ENCODE measurements around the gene OSTM1. TPM values are rescaled to one million over a fixed set of nuclear protein-coding genes. Genes with fewer than 3 reads are reported as not detected.

The OSTM1 gene
- total RNA-seq, 2 experiments from 2014 or later = 16.3 to 20.9 TPM

DNA sequence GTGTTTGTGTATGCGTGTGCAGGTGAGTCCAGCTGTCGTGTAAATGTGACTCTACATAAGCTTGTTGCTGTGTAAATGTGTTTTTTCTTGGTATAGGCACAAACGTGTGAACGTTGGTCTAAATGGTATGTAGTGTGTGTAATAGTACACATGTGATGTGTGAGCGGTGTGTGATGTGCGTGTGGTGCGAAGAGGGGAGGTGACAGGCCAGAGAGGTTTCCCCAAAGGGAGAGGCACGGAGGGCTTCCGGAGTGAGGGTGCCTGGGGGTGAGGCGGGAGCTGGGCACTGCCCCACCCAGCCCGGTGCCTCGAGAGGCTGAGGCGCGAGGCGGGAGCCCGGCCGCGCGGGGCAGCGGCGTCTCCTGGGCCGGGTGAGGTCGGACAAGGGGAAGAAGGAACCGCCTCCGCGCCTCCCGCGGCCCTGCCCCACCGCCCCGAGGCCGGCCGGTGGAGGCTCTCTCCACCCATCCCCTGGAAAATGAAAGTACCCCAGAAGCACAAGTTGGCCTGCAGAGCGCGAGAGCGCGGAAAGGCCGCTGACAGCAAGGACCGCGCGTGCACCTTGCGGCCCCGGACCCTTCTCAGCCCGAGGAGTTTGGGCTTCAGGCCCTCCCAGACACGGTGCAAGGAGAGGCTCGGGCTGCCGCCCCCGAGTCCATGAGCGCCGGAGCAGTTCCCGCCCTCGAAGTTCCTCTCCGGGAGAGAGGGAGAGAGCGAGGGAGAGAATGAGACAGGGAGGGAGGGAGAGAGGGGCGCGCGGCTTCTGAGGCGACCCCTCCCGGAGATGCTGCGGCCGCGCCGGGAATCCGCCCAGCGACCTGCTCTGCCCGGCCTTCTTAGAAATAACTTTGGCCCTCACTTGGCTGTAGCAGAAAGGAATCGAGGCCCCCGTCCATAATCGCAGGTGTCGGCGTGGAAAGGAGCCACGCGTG is 43.2 kb upstream of the OSTM1 start:
- Histone ChIP-seq H3K27me3 (ENCODE audit: control insufficient read depth in 1 of 2, insufficient read depth in 2 of 2, low read length in 2 of 2) (peaks cover 73 to 97% of the 10 kb centered on the region in 2 experiments), H3K9me3 (ENCODE audit: control insufficient read depth in 1 of 2, insufficient read depth in 1 of 2, low read length in 2 of 2) (peaks cover 0 to 30% of the 10 kb centered on the region in 2 experiments), H3K27ac (ENCODE audit: low read depth in 1 of 2, low read length in 2 of 2) (no peak overlapping the region), H3K36me3 (ENCODE audit: insufficient read depth, low read length) (no peaks in the 10 kb centered on the region), H3K4me1 (ENCODE audit: insufficient read depth, low read length) (peaks cover 64% of the 10 kb centered on the region), H3K4me3 (ENCODE audit: low read length) (peak overlapping the region; percentile 66)
- H3K36me3 Mint-ChIP-seq (ENCODE audit: low read depth) = no peaks in the 10 kb centered on the region
- peaks cover 57% of the 10 kb centered on the region for H3K4me1 Mint-ChIP-seq (ENCODE audit: low read depth)
- CTCF ChIA-PET = no interaction called here
- no peak overlapping the region for H3K27ac Mint-ChIP-seq
- H3K9me3 Mint-ChIP-seq = no peaks in the 10 kb centered on the region
- DNase-seq (peak in 3 of 14 experiments; percentile 22 to 42 (median 39)), ATAC-seq (ENCODE audit: poor library complexity) (peak; percentile 41)
- TF ChIP-seq, protein P1, sequence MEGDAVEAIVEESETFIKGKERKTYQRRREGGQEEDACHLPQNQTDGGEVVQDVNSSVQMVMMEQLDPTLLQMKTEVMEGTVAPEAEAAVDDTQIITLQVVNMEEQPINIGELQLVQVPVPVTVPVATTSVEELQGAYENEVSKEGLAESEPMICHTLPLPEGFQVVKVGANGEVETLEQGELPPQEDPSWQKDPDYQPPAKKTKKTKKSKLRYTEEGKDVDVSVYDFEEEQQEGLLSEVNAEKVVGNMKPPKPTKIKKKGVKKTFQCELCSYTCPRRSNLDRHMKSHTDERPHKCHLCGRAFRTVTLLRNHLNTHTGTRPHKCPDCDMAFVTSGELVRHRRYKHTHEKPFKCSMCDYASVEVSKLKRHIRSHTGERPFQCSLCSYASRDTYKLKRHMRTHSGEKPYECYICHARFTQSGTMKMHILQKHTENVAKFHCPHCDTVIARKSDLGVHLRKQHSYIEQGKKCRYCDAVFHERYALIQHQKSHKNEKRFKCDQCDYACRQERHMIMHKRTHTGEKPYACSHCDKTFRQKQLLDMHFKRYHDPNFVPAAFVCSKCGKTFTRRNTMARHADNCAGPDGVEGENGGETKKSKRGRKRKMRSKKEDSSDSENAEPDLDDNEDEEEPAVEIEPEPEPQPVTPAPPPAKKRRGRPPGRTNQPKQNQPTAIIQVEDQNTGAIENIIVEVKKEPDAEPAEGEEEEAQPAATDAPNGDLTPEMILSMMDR (IDR thresholded peaks at IDR 0.05) = no peak
- intact Hi-C loops (cut with DNase I, micrococcal nuclease) = no loop called here
- POLR2A ChIA-PET = no interaction called here
- H3K27me3 Mint-ChIP-seq = peaks cover 91% of the 10 kb centered on the region
- H3K4me3 Mint-ChIP-seq = peak overlapping the region; percentile 81

DNA sequence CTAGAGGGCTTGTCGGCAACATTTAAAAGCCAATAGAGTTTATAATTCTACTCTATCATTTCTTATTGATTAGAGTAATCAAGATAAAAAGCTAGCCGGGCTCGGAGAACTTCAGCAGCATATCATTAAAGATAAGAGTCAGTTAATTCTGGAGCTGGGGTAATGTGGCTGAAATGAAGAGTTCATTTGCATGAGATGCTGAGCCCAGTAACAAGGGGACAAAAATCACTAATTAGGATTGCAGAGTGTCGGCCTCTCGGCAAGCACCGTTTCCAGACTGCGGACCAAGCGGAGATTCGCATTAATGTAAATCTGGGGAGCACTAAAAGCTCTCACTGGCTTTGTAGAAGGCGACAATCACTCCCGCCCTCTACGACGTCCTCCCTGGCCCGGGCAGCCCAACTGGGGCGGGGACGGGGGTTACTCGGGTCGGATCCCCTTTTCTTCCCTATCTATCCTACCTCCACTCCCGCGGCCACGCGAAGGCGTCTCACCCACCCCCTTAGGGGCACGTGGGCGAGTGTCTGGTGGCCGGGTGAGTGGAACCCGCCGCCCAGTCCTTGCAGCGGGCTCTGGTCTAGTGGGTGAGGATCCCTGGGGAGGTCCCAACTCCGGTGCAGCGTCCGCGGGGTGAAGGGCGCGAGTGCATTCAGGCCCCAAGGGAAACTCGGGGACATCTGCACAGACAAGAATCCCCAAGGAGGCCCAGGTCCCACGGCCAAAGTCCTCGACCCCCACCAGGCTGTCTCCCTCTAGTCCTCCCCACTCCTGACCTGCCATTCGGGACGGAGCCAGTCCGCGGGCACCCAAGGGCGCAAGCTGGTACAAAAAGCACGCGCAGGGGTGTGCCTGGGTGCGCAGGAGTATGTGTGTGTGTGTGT is 42.2 kb upstream of the OSTM1 start:
- H3K4me1 ChIP-seq (ENCODE audit: insufficient read depth, low read length) = peaks cover 64% of the 10 kb centered on the region
- Mint-ChIP-seq H3K4me3 (peak overlapping the region; percentile 81), H3K4me1 (ENCODE audit: low read depth) (peaks cover 53% of the 10 kb centered on the region), H3K9me3 (no peaks in the 10 kb centered on the region), H3K27ac (no peak overlapping the region), H3K27me3 (peaks cover 91% of the 10 kb centered on the region), H3K36me3 (ENCODE audit: low read depth) (no peaks in the 10 kb centered on the region)
- H3K4me3 ChIP-seq (ENCODE audit: low read length) = peak overlapping the region; percentile 66
- TF ChIP-seq, protein P1 (IDR thresholded peaks at IDR 0.05) = no peak
- ChIA-PET CTCF (interaction anchor here (0.6 kb wide), 1 partner anchor 35 kb away, joined by 3 read pairs; no protein-coding TSS in a partner anchor), POLR2A (no interaction called here)
- intact Hi-C loops (cut with DNase I, micrococcal nuclease) = no loop called here
- H3K27me3 ChIP-seq (ENCODE audit: control insufficient read depth in 1 of 2, insufficient read depth in 2 of 2, low read length in 2 of 2) = peaks cover 70 to 95% of the 10 kb centered on the region in 2 experiments
- ATAC-seq (ENCODE audit: poor library complexity) (no peak), DNase-seq (no peak)
- peaks cover 0 to 30% of the 10 kb centered on the region in 2 experiments for H3K9me3 ChIP-seq (ENCODE audit: control insufficient read depth in 1 of 2, insufficient read depth in 1 of 2, low read length in 2 of 2)
- no peaks in the 10 kb centered on the region for H3K36me3 ChIP-seq (ENCODE audit: insufficient read depth, low read length)
- H3K27ac ChIP-seq (ENCODE audit: low read depth in 1 of 2, low read length in 2 of 2) = no peak overlapping the region

DNA sequence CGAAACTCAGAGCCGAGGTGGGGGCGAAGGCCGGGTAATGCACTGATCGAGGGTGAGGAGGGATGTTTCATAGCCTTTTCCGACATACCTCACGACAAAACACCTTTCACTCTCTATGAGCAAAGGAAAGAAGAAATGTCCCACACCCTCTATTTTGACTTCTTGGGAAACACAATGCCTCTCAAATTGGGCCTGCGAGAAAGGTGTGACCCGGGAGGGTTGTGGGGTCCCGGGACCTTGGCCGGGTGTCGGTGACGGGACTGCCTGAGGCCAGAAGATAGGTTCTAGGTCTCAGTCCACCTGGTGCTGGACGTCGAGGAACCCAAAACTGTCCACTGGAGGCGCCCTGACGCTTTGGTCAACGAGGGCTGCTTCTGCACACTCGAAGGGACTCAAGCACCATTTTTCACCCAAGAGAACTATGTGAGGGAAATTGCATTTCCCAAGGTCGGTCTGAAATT is 41.1 kb upstream of the OSTM1 start:
- intact Hi-C loops (cut with DNase I, micrococcal nuclease) = no loop called here
- ChIA-PET CTCF (interaction anchor here (0.8 kb wide), 1 partner anchor 377 kb away, joined by 4 read pairs; no protein-coding TSS in a partner anchor), POLR2A (no interaction called here)
- Histone ChIP-seq H3K27ac (ENCODE audit: low read depth in 1 of 2, low read length in 2 of 2) (no peak overlapping the region), H3K4me3 (ENCODE audit: low read length) (no peak overlapping the region), H3K9me3 (ENCODE audit: control insufficient read depth in 1 of 2, insufficient read depth in 1 of 2, low read length in 2 of 2) (peaks cover 0 to 25% of the 10 kb centered on the region in 2 experiments), H3K36me3 (ENCODE audit: insufficient read depth, low read length) (no peaks in the 10 kb centered on the region), H3K4me1 (ENCODE audit: insufficient read depth, low read length) (peaks cover 64% of the 10 kb centered on the region), H3K27me3 (ENCODE audit: control insufficient read depth in 1 of 2, insufficient read depth in 2 of 2, low read length in 2 of 2) (peaks cover 65 to 95% of the 10 kb centered on the region in 2 experiments)
- Mint-ChIP-seq H3K9me3 (no peaks in the 10 kb centered on the region), H3K4me1 (ENCODE audit: low read depth) (peaks cover 46% of the 10 kb centered on the region), H3K27ac (no peak overlapping the region), H3K4me3 (peak overlapping the region; percentile 63), H3K36me3 (ENCODE audit: low read depth) (no peaks in the 10 kb centered on the region), H3K27me3 (peaks cover 89% of the 10 kb centered on the region)
- ATAC-seq (ENCODE audit: poor library complexity) = no peak
- TF ChIP-seq, protein P1 (IDR thresholded peaks at IDR 0.05) = no peak
- DNase-seq = peak in 2 of 14 experiments; percentile 17 to 23

All from CD4-positive, alpha-beta T cell (primary cell).